Measurements from ENCODE around the gene ANKS4B.

GRCh38 chr16:21190013-21190412 lies 43.5 kb upstream of the ANKS4B start:
- no peak for TF ChIP-seq CEBPB (IDR thresholded peaks at IDR 0.05; ENCODE audit: low read depth, low read length)
- TF ChIP-seq, protein P1, sequence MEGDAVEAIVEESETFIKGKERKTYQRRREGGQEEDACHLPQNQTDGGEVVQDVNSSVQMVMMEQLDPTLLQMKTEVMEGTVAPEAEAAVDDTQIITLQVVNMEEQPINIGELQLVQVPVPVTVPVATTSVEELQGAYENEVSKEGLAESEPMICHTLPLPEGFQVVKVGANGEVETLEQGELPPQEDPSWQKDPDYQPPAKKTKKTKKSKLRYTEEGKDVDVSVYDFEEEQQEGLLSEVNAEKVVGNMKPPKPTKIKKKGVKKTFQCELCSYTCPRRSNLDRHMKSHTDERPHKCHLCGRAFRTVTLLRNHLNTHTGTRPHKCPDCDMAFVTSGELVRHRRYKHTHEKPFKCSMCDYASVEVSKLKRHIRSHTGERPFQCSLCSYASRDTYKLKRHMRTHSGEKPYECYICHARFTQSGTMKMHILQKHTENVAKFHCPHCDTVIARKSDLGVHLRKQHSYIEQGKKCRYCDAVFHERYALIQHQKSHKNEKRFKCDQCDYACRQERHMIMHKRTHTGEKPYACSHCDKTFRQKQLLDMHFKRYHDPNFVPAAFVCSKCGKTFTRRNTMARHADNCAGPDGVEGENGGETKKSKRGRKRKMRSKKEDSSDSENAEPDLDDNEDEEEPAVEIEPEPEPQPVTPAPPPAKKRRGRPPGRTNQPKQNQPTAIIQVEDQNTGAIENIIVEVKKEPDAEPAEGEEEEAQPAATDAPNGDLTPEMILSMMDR (IDR thresholded peaks at IDR 0.05; ENCODE audit: control extremely low read depth in 1 of 3, insufficient read depth in 1 of 3, low read depth in 1 of 3, low read length in 3 of 3) = no peak
- no peak for TF ChIP-seq SIN3A (conservative IDR thresholded peaks at IDR 0.05 in 1 of 2, IDR thresholded peaks at IDR 0.05 in 1 of 2; ENCODE audit: low read depth in 1 of 2, low read length in 2 of 2)
- no peak for TF ChIP-seq EP300 (IDR thresholded peaks at IDR 0.05; ENCODE audit: borderline replicate concordance in 1 of 2, low read depth in 2 of 2, low read length in 2 of 2)
- TF ChIP-seq SIX5 (IDR thresholded peaks at IDR 0.05; ENCODE audit: low read depth, low read length) = no peak
- 0 out of 2 replicates have a peak, but pooled peaks have one; percentile 23 for TF ChIP-seq KDM1A (IDR thresholded peaks at IDR 0.05; ENCODE audit: borderline replicate concordance, low read length)
- no peak for TF ChIP-seq RAD21 (IDR thresholded peaks at IDR 0.05 in 1 of 2, conservative IDR thresholded peaks at IDR 0.05 in 1 of 2; ENCODE audit: low read depth in 2 of 2, low read length in 2 of 2)

Measured in H1 (cell line).